ENCODE measurements around the gene KIAA2012. TPM values are rescaled to one million over a fixed set of nuclear protein-coding genes. Genes with fewer than 3 reads are reported as not detected.

The KIAA2012 gene
- total and polyA plus RNA-seq, 3 experiments from 2014 or later: not detected

DNA sequence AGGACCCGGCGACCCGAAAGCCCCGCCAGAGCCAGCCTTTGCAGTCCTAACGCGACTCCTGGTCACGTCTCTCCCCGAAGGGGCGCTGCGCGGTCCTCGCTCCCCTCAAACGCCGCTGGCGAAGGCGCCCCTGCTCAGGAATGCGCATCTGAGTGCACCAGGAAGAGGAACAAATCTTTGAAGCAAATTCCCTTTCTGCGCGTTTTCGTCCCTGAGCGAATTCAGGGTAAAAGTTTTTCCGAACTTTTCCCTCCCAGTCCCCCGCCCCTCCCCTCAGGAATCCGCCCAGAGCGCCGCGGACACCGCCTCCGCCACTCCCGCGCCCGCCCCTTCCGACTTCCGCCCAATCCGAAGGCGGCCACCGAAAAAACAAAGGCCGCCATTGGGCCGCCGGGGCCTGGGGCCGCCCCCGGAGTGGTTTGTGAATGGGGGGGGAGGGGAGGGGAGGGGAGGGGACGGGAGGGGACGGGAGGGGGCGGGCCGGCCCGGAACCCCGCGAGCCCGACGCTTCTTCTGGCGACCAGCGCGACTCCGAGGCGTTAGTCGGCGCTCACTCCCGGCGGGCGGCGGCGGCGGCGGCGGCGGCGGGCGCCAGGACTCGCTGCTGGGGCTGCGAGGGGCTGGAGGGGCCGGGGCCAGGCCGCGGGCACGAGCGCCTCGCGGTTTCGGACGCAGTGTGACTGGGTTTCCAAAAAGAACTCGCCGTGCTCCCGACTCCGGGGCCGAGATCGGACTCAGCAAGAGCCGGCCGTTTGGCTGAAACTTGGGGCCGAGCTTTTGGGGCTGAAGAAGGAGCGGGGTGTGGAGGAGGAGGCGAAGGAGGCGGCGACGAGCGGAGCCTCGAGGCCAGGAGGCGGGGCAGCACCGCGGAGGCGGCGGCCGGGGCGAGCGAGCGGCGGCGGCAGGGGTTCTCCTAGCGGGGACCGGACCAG, 39.5 kb upstream of the KIAA2012 start, which contains the start of gene FZD7:
Gene FZD7 (plus strand): TSS at position 539 of the 932 bp plus-strand sequence. CDS start 793 bp downstream, outside the sequence.
- H3K27ac Mint-ChIP-seq: peak within 1 kb of the TSS in 7 of 8 donors; percentile 43 to 95 (median 67)
- Histone ChIP-seq H3K27ac (ENCODE audit: low read depth, low read length) (no peak within 1 kb of the TSS), H3K4me1 (ENCODE audit: insufficient read depth, low read length) (peaks cover 5% of the 10 kb centered on the region), H3K9me3 (ENCODE audit: low read length) (no peaks in the 10 kb centered on the region), H3K27me3 (ENCODE audit: insufficient read depth, low read length, poor library complexity, severe bottlenecking) (peaks cover 19% of the 10 kb centered on the region), H3K36me3 (ENCODE audit: insufficient read depth, low read length) (no peaks in the 10 kb centered on the region), H3K4me3 (ENCODE audit: low read length) (peak within 1 kb of the TSS; percentile 58)
- ChIA-PET POLR2A (no interaction called here), CTCF (no interaction called here)
- H3K4me1 Mint-ChIP-seq: peaks cover 9 to 15% (median 10%) of the 10 kb centered on the region in 3 donors
- peak; percentile 78 to 88 (median 80) for DNase-seq
- peaks cover 0 to 10% (median 0%) of the 10 kb centered on the region in 3 donors for H3K36me3 Mint-ChIP-seq
- H3K9me3 Mint-ChIP-seq: no peaks in the 10 kb centered on the region
- peak within 1 kb of the TSS; percentile 88 to 94 (median 91) for H3K4me3 Mint-ChIP-seq
- H3K27me3 Mint-ChIP-seq: peaks cover 9 to 11% of the 10 kb centered on the region in 2 donors

DNA sequence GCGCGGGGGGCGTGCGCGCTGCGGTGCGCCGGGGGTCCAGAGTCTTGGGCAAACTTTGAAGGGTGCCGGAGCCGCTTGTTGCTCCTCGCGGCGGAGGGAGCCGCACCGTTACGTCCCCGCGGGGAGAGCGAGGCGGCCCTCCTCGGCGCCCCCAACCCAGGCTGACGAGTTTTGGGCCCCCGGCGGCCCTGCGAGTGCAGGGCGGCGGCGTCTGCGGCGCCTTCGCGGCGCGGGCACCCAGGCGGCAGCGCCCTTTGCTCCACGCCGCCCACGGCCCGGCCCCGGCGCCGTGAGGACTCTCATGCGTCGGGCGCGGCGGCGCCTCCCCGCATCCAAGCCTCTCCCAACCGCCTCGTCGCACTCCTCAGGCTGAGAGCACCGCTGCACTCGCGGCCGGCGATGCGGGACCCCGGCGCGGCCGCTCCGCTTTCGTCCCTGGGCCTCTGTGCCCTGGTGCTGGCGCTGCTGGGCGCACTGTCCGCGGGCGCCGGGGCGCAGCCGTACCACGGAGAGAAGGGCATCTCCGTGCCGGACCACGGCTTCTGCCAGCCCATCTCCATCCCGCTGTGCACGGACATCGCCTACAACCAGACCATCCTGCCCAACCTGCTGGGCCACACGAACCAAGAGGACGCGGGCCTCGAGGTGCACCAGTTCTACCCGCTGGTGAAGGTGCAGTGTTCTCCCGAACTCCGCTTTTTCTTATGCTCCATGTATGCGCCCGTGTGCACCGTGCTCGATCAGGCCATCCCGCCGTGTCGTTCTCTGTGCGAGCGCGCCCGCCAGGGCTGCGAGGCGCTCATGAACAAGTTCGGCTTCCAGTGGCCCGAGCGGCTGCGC, 38.6 kb upstream of the KIAA2012 start:
- H3K36me3 ChIP-seq (ENCODE audit: insufficient read depth, low read length): no peaks in the 10 kb centered on the region
- H3K4me1 ChIP-seq (ENCODE audit: insufficient read depth, low read length): peaks cover 5% of the 10 kb centered on the region
- ChIA-PET POLR2A (no interaction called here), CTCF (no interaction called here)
- H3K9me3 Mint-ChIP-seq: no peaks in the 10 kb centered on the region
- peak overlapping the region in 6 of 7 donors; percentile 85 to 92 (median 90) for H3K4me3 Mint-ChIP-seq
- H3K27ac ChIP-seq (ENCODE audit: low read depth, low read length): no peak overlapping the region
- peak overlapping the region in 5 of 8 donors; percentile 19 to 87 (median 57) for H3K27ac Mint-ChIP-seq
- H3K4me1 Mint-ChIP-seq: peaks cover 10 to 18% (median 11%) of the 10 kb centered on the region in 3 donors
- DNase-seq: peak in 1 of 5 donors; percentile 27
- peaks cover 11 to 13% of the 10 kb centered on the region in 2 donors for H3K27me3 Mint-ChIP-seq
- peaks cover 0 to 10% (median 0%) of the 10 kb centered on the region in 3 donors for H3K36me3 Mint-ChIP-seq
- H3K27me3 ChIP-seq (ENCODE audit: insufficient read depth, low read length, poor library complexity, severe bottlenecking): peaks cover 19% of the 10 kb centered on the region
- peak overlapping the region; percentile 56 for H3K4me3 ChIP-seq (ENCODE audit: low read length)
- H3K9me3 ChIP-seq (ENCODE audit: low read length): no peaks in the 10 kb centered on the region

DNA sequence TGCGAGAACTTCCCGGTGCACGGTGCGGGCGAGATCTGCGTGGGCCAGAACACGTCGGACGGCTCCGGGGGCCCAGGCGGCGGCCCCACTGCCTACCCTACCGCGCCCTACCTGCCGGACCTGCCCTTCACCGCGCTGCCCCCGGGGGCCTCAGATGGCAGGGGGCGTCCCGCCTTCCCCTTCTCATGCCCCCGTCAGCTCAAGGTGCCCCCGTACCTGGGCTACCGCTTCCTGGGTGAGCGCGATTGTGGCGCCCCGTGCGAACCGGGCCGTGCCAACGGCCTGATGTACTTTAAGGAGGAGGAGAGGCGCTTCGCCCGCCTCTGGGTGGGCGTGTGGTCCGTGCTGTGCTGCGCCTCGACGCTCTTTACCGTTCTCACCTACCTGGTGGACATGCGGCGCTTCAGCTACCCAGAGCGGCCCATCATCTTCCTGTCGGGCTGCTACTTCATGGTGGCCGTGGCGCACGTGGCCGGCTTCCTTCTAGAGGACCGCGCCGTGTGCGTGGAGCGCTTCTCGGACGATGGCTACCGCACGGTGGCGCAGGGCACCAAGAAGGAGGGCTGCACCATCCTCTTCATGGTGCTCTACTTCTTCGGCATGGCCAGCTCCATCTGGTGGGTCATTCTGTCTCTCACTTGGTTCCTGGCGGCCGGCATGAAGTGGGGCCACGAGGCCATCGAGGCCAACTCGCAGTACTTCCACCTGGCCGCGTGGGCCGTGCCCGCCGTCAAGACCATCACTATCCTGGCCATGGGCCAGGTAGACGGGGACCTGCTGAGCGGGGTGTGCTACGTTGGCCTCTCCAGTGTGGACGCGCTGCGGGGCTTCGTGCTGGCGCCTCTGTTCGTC, 37.7 kb upstream of the KIAA2012 start:
- Mint-ChIP-seq H3K27ac (peak overlapping the region in 2 of 8 donors; percentile 19 to 26), H3K36me3 (peaks cover 0 to 10% (median 0%) of the 10 kb centered on the region in 3 donors), H3K27me3 (peaks cover 11 to 22% of the 10 kb centered on the region in 2 donors), H3K4me1 (peaks cover 10 to 19% (median 12%) of the 10 kb centered on the region in 3 donors), H3K4me3 (peak overlapping the region in 4 of 7 donors; percentile 85 to 92 (median 92)), H3K9me3 (no peaks in the 10 kb centered on the region)
- Histone ChIP-seq H3K4me3 (ENCODE audit: low read length) (peak overlapping the region; percentile 56), H3K27me3 (ENCODE audit: insufficient read depth, low read length, poor library complexity, severe bottlenecking) (peaks cover 22% of the 10 kb centered on the region), H3K4me1 (ENCODE audit: insufficient read depth, low read length) (peaks cover 5% of the 10 kb centered on the region), H3K9me3 (ENCODE audit: low read length) (no peaks in the 10 kb centered on the region), H3K36me3 (ENCODE audit: insufficient read depth, low read length) (no peaks in the 10 kb centered on the region), H3K27ac (ENCODE audit: low read depth, low read length) (no peak overlapping the region)
- ChIA-PET CTCF (no interaction called here), POLR2A (no interaction called here)
- DNase-seq: peak in 2 of 5 donors; percentile 19 to 55

DNA sequence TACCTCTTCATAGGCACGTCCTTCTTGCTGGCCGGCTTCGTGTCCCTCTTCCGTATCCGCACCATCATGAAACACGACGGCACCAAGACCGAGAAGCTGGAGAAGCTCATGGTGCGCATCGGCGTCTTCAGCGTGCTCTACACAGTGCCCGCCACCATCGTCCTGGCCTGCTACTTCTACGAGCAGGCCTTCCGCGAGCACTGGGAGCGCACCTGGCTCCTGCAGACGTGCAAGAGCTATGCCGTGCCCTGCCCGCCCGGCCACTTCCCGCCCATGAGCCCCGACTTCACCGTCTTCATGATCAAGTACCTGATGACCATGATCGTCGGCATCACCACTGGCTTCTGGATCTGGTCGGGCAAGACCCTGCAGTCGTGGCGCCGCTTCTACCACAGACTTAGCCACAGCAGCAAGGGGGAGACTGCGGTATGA, 37.1 kb upstream of the KIAA2012 start:
- Mint-ChIP-seq H3K27me3 (peaks cover 11 to 28% of the 10 kb centered on the region in 2 donors), H3K4me3 (no peak overlapping the region), H3K9me3 (no peaks in the 10 kb centered on the region), H3K4me1 (peaks cover 10 to 19% (median 12%) of the 10 kb centered on the region in 3 donors), H3K36me3 (peaks cover 0 to 10% (median 0%) of the 10 kb centered on the region in 3 donors), H3K27ac (no peak overlapping the region)
- H3K4me3 ChIP-seq (ENCODE audit: low read length): no peak overlapping the region
- ChIA-PET POLR2A (no interaction called here), CTCF (no interaction called here)
- H3K36me3 ChIP-seq (ENCODE audit: insufficient read depth, low read length): no peaks in the 10 kb centered on the region
- no peaks in the 10 kb centered on the region for H3K9me3 ChIP-seq (ENCODE audit: low read length)
- DNase-seq: no peak
- peaks cover 5% of the 10 kb centered on the region for H3K4me1 ChIP-seq (ENCODE audit: insufficient read depth, low read length)
- H3K27me3 ChIP-seq (ENCODE audit: insufficient read depth, low read length, poor library complexity, severe bottlenecking): peaks cover 29% of the 10 kb centered on the region
- no peak overlapping the region for H3K27ac ChIP-seq (ENCODE audit: low read depth, low read length)

DNA sequence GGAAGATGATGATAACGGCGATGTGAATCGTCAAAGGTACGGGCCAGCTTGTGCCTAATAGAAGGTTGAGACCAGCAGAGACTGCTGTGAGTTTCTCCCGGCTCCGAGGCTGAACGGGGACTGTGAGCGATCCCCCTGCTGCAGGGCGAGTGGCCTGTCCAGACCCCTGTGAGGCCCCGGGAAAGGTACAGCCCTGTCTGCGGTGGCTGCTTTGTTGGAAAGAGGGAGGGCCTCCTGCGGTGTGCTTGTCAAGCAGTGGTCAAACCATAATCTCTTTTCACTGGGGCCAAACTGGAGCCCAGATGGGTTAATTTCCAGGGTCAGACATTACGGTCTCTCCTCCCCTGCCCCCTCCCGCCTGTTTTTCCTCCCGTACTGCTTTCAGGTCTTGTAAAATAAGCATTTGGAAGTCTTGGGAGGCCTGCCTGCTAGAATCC, 36.4 kb upstream of the KIAA2012 start:
- Histone ChIP-seq H3K9me3 (ENCODE audit: low read length) (no peaks in the 10 kb centered on the region), H3K4me1 (ENCODE audit: insufficient read depth, low read length) (peaks cover 5% of the 10 kb centered on the region), H3K4me3 (ENCODE audit: low read length) (no peak overlapping the region), H3K36me3 (ENCODE audit: insufficient read depth, low read length) (no peaks in the 10 kb centered on the region), H3K27ac (ENCODE audit: low read depth, low read length) (no peak overlapping the region), H3K27me3 (ENCODE audit: insufficient read depth, low read length, poor library complexity, severe bottlenecking) (peaks cover 30% of the 10 kb centered on the region)
- Mint-ChIP-seq H3K4me3 (no peak overlapping the region), H3K9me3 (no peaks in the 10 kb centered on the region), H3K36me3 (peaks cover 0 to 10% (median 0%) of the 10 kb centered on the region in 3 donors), H3K4me1 (peaks cover 10 to 17% (median 12%) of the 10 kb centered on the region in 3 donors), H3K27ac (no peak overlapping the region), H3K27me3 (peaks cover 11 to 32% of the 10 kb centered on the region in 2 donors)
- ChIA-PET POLR2A (no interaction called here), CTCF (no interaction called here)
- DNase-seq: no peak

DNA sequence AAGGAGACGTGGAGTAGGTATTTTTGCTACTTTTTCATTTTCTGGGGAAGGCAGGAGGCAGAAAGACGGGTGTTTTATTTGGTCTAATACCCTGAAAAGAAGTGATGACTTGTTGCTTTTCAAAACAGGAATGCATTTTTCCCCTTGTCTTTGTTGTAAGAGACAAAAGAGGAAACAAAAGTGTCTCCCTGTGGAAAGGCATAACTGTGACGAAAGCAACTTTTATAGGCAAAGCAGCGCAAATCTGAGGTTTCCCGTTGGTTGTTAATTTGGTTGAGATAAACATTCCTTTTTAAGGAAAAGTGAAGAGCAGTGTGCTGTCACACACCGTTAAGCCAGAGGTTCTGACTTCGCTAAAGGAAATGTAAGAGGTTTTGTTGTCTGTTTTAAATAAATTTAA, 36.0 kb upstream of the KIAA2012 start:
- Mint-ChIP-seq H3K4me1 (peaks cover 8 to 13% (median 10%) of the 10 kb centered on the region in 3 donors), H3K27me3 (peaks cover 10 to 36% of the 10 kb centered on the region in 2 donors), H3K4me3 (no peak overlapping the region), H3K9me3 (no peaks in the 10 kb centered on the region), H3K27ac (no peak overlapping the region), H3K36me3 (peaks cover 0 to 10% (median 0%) of the 10 kb centered on the region in 3 donors)
- no peaks in the 10 kb centered on the region for H3K36me3 ChIP-seq (ENCODE audit: insufficient read depth, low read length)
- peaks cover 30% of the 10 kb centered on the region for H3K27me3 ChIP-seq (ENCODE audit: insufficient read depth, low read length, poor library complexity, severe bottlenecking)
- H3K4me3 ChIP-seq (ENCODE audit: low read length): no peak overlapping the region
- H3K4me1 ChIP-seq (ENCODE audit: insufficient read depth, low read length): peaks cover 5% of the 10 kb centered on the region
- no peaks in the 10 kb centered on the region for H3K9me3 ChIP-seq (ENCODE audit: low read length)
- no peak overlapping the region for H3K27ac ChIP-seq (ENCODE audit: low read depth, low read length)
- ChIA-PET CTCF (no interaction called here), POLR2A (no interaction called here)
- no peak for DNase-seq
